K562 (cell line): ENCODE measurements around the gene CSNK1G2. TPM values are rescaled to one million over a fixed set of nuclear protein-coding genes. Genes with fewer than 3 reads are reported as not detected.

Experiments
- ATAC-seq: fragments of 200-7000 bp; cut with Tn5 transposase; 3 replicates; pipeline ENCODE4 v1.9.1; 2020; ENCODE audit warnings: moderate library complexity
- BruUV-seq: library from RNA; stranded (reverse); fragments of 400-500 nt; replicated peaks from 2 replicates; lab custom pipeline; 2021; lab: Mats Ljungman, UMichigan
- CTCF ChIA-PET: fragments of 300-600 bp; formaldehyde crosslinking; extraction: SDS; loops from one replicate; lab custom pipeline; 2021; ENCODE audit warnings: low intra/inter-chr PET ratio; lab: Yijun Ruan, JAX
- POLR2A ChIA-PET: fragments of 300-600, 350-650 bp; sonication (Branson Sonifier 250); formaldehyde crosslinking; extraction: SDS; loops from one replicate; lab custom pipeline; 2021; ENCODE audit warnings: antibody characterized with exemption, inconsistent platforms; lab: Yijun Ruan, JAX
- DNase-seq, 4 experiments: peaks; one replicate each; pipeline versions ENCODE4 v3.0.0 to v3.0.0-alpha.2; 2011 to 2018; ENCODE audit warnings: low spot score in 3 of 4, mixed read lengths in 3 of 4; ENCODE audit errors: extremely low read depth in 1 of 4
- FAIRE-seq: peaks from 2 replicates; lab custom pipeline; 2011; peaks lifted over from hg19 to GRCh38; lab: Jason Lieb, UNC
- H2AFZ ChIP-seq: 2 replicates; pipeline ENCODE4 v1.6.0; 2011; ENCODE audit warnings: low read depth, low read length, control low read depth, inconsistent platforms
- H3K27ac ChIP-seq: fragments of 200-600 bp; 3 replicates; pipeline ENCODE4 v1.8.0; 2011; ENCODE audit warnings: low read depth, mild to moderate bottlenecking, control low read depth, inconsistent platforms, low read length, moderate library complexity, mixed read lengths; ENCODE audit errors: extremely low read depth
- H3K27me3 ChIP-seq, 2 experiments: fragments of 300-600 bp in 1 of 2; 2 replicates in 1 of 2; 3 replicates in 1 of 2; pipeline versions ENCODE4 v1.6.0 to v1.8.0; 2011; ENCODE audit warnings: inconsistent platforms in 2 of 2, low read length in 2 of 2, mild to moderate bottlenecking in 1 of 2, mixed read lengths in 1 of 2, moderate library complexity in 1 of 2; ENCODE audit not compliant: control insufficient read depth in 2 of 2, insufficient read depth in 2 of 2
- H3K36me3 ChIP-seq: fragments of 300-600 bp; 3 replicates; pipeline ENCODE4 v1.8.0; 2011; ENCODE audit warnings: mild to moderate bottlenecking, low read length, inconsistent platforms; ENCODE audit not compliant: control insufficient read depth, insufficient read depth
- H3K4me1 ChIP-seq, 2 experiments: fragments of 200-600 bp in 1 of 2; replicated peaks in 1 of 2; 2 replicates in 1 of 2; 3 replicates in 1 of 2; pipeline versions ENCODE4 v1.5.1 to v1.8.0; 2011; ENCODE audit warnings: inconsistent platforms in 2 of 2, low read length in 2 of 2, mild to moderate bottlenecking in 1 of 2, mixed read lengths in 1 of 2, moderate library complexity in 1 of 2; ENCODE audit not compliant: control insufficient read depth in 2 of 2, insufficient read depth in 2 of 2
- H3K4me2 ChIP-seq: 2 replicates; pipeline ENCODE4 v1.6.1; 2011; ENCODE audit warnings: low read length, control low read depth, inconsistent platforms, mixed read lengths; ENCODE audit not compliant: insufficient read depth
- H3K4me3 ChIP-seq: fragments of 200-600 bp; sonication (generic), shearing (Covaris generic); 2 replicates; pipeline ENCODE4 v1.5.1; 2016; ENCODE audit warnings: control low read depth, inconsistent platforms
- H3K79me2 ChIP-seq: fragments of 200-600 bp; 3 replicates; pipeline ENCODE4 v1.8.0; 2011; ENCODE audit warnings: low read length, inconsistent platforms; ENCODE audit not compliant: control insufficient read depth, insufficient read depth
- H3K9ac ChIP-seq, 2 experiments: 2 replicates each; pipeline versions ENCODE4 v1.6.0 to v1.6.1; 2011; ENCODE audit warnings: low read depth in 2 of 2, low read length in 2 of 2, control low read depth in 1 of 2, inconsistent platforms in 1 of 2, mild to moderate bottlenecking in 1 of 2, mixed read lengths in 1 of 2; ENCODE audit not compliant: insufficient read depth in 1 of 2
- H3K9me1 ChIP-seq: one replicate; pipeline ENCODE4 v1.6.0; 2011; ENCODE audit warnings: inconsistent platforms, mild to moderate bottlenecking, low read length, moderate library complexity; ENCODE audit not compliant: control insufficient read depth, insufficient read depth
- H3K9me3 ChIP-seq: replicated peaks from 2 replicates; pipeline ENCODE4 v1.5.1; 2011; ENCODE audit warnings: low read depth, low read length, inconsistent platforms; ENCODE audit not compliant: control insufficient read depth, insufficient read depth
- H4K20me1 ChIP-seq: replicated peaks from 2 replicates; pipeline ENCODE4 v1.6.1; 2011; ENCODE audit warnings: low read length, inconsistent platforms, mixed read lengths; ENCODE audit not compliant: control insufficient read depth, insufficient read depth
- BCLAF1 ChIP-seq, 2 experiments: fragments of 450-650 bp in 1 of 2; IDR thresholded peaks; 2 replicates each; pipeline ENCODE4 v1.6.1; 2011 to 2017; ENCODE audit warnings: low read depth in 2 of 2, antibody characterized with exemption in 1 of 2, borderline replicate concordance in 1 of 2, low read length in 1 of 2, mild to moderate bottlenecking in 1 of 2, mixed read lengths in 1 of 2; ENCODE audit not compliant: control insufficient read depth in 1 of 2
- HNRNPL ChIP-seq: fragments of 200-400 bp; formaldehyde crosslinking; IDR thresholded peaks from 2 replicates; pipeline ENCODE4 v1.6.1; 2017; ENCODE audit warnings: low read depth, mild to moderate bottlenecking, low read length
- POLR2G ChIP-seq: fragments of 200-400 bp; formaldehyde crosslinking; IDR thresholded peaks from 2 replicates; pipeline ENCODE4 v1.6.1; 2017; ENCODE audit warnings: low read depth, mild to moderate bottlenecking, antibody characterized with exemption, low read length, moderate library complexity
- WGBS: fragments of 100-300 bp; shearing (Covaris generic); methylation state at CpG from one replicate; pipeline ENCODE4 v1.1.6; 2016; ENCODE audit warnings: low coverage, mixed read lengths; ENCODE audit not compliant: insufficient coverage; ENCODE audit errors: missing lambda C conversion rate; 5-methylcytosine and 5-hydroxymethylcytosine counted together
- in situ Hi-C: fragments of 300-500 bp; cut with MboI; formaldehyde crosslinking; loops from 4 replicates; pipeline ENCODE4 v1.15.0; 2018; ENCODE audit warnings: inconsistent platforms, mixed read lengths
- intact Hi-C: fragments of 100-400 bp; cut with micrococcal nuclease; formaldehyde crosslinking; loops from 2 replicates; pipeline ENCODE4 v1.14.2; 2022
- polyA plus RNA-seq, 8 experiments: library from polyadenylated mRNA; depleted of rRNA in 4 of 8; stranded (reverse) in 5 of 8; unstranded in 3 of 8; fragments of >200 nt; fragmentation: Nextera tagmentation in 2 of 8; fragmentation: Illumina TruSeq in 1 of 8; extraction: Ambion mirVana in 2 of 8; extraction: Trizol in 1 of 8; gene quantifications; 2 replicates each; pipeline versions ENCODE4 v1.2.1 to v1.2.3, GENCODE V29; 2011 to 2014; ENCODE audit warnings: inconsistent platforms in 1 of 8, missing spikeins in 1 of 8
- total RNA-seq, 7 experiments: library from RNA; depleted of rRNA in 6 of 7; stranded (reverse); fragments of >200 nt in 6 of 7; fragmentation: Illumina TruSeq in 2 of 7; extraction: Trizol in 2 of 7; gene quantifications; 2 replicates each; pipeline versions ENCODE4 v1.2.1 to v1.2.3, GENCODE V29; 2011 to 2021; ENCODE audit warnings: low replicate concordance in 1 of 7

Gene CSNK1G2
- total and polyA plus RNA-seq, 9 of the 15 experiments (the other 6 are each of a cell fraction or from before 2014, with no cell fraction given): 0.48 to 119 (median 49.5) TPM

- FAIRE-seq (no peak), ATAC-seq (no peak), DNase-seq (no peak)
- no TSS peak for BruUV-seq
- CTCF ChIA-PET: no interaction called here
- H3K27ac ChIP-seq: no peak overlapping the region
- H2AFZ ChIP-seq: no peak overlapping the region
- no peak overlapping the region for H3K9ac ChIP-seq
- peaks cover 4 to 44% of the 10 kb centered on the region in 2 experiments; a peak in 4 of 5 replicates for H3K4me1 ChIP-seq
- H3K27me3 ChIP-seq: no peaks in the 10 kb centered on the region
- H4K20me1 ChIP-seq: 0 out of 2 replicates have a peak, but pooled peaks cover 5% of the 10 kb centered on the region
- H3K9me3 ChIP-seq: no peaks in the 10 kb centered on the region
- no peaks in the 10 kb centered on the region for H3K9me1 ChIP-seq
- peaks cover 20% of the 10 kb centered on the region for H3K79me2 ChIP-seq
- peaks cover 79% of the 10 kb centered on the region; the same call in 2 of the 3 replicates for H3K36me3 ChIP-seq
- no peak overlapping the region for H3K4me2 ChIP-seq
- no peak for TF ChIP-seq BCLAF1 (IDR thresholded peaks at IDR 0.05; ENCODE audit: borderline replicate concordance in 1 of 2, control insufficient read depth in 1 of 2, low read depth in 2 of 2, low read length in 1 of 2)
- TF ChIP-seq POLR2G: peak; percentile 10; the same call in 1 of the 2 replicates
- peak; percentile 80; the same call in 1 of the 2 replicates for TF ChIP-seq HNRNPL
- intact Hi-C loops (no loop called here), in situ Hi-C loops (no loop called here)
- 98% methylated on average over 16 of the region's 31 CpGs for WGBS
- POLR2A ChIA-PET: no interaction called here
- no peak overlapping the region for H3K4me3 ChIP-seq
Measured at GRCh38 chr19:1980809-1981181, 39.8 kb downstream of the CSNK1G2 start.
